Adipocyte (in vitro differentiated cells): ENCODE measurements around the gene PDE4DIP.
"Not testable (repeated sequence)": the region's sequence is repeated elsewhere in the genome, so short reads cannot be mapped to it uniquely, and the experiment has no call there.

Experiments used
- DNase-seq: peaks from one replicate; pipeline ENCODE4 v3.0.0-alpha.2; 2015; ENCODE audit warnings: low read depth
- H3K27me3 ChIP-seq: replicated peaks from 2 replicates; pipeline ENCODE4 v1.7.0; 2013; ENCODE audit warnings: mild to moderate bottlenecking, low read length, moderate library complexity; ENCODE audit not compliant: control insufficient read depth, insufficient read depth
- H3K36me3 ChIP-seq: 2 replicates; pipeline ENCODE4 v1.7.0; 2013; ENCODE audit warnings: low read length, mild to moderate bottlenecking, moderate library complexity; ENCODE audit not compliant: control insufficient read depth, insufficient read depth, severe bottlenecking
- H3K4me1 ChIP-seq: 2 replicates; pipeline ENCODE4 v1.7.0; 2013; ENCODE audit warnings: mild to moderate bottlenecking, low read length, moderate library complexity; ENCODE audit not compliant: control insufficient read depth, insufficient read depth
- H3K4me3 ChIP-seq: 2 replicates; pipeline ENCODE4 v1.7.0; 2013; ENCODE audit warnings: mild to moderate bottlenecking, low read length, moderate library complexity
- H3K9ac ChIP-seq: 2 replicates; pipeline ENCODE4 v1.7.0; 2013; ENCODE audit warnings: mild to moderate bottlenecking, low read length, moderate library complexity
- H3K9me3 ChIP-seq: 2 replicates; pipeline ENCODE4 v1.7.0; 2013; ENCODE audit warnings: mild to moderate bottlenecking, low read length, moderate library complexity; ENCODE audit not compliant: control insufficient read depth

PDE4DIP gene

GRCh38 chr1:148844220-148844619, at the start of gene PDE4DIP:
TSS of gene PDE4DIP (plus strand) at chr1:148844428. CDS start at chr1:148844775, 347 bp downstream.
- not testable (repeated sequence) for H3K4me3 ChIP-seq, DNase-seq

GRCh38 chr1:148808268-148808928, 35.8 kb upstream of the PDE4DIP start:
- H3K27me3 ChIP-seq, H3K4me1 ChIP-seq, DNase-seq, H3K9ac ChIP-seq, H3K4me3 ChIP-seq, H3K36me3 ChIP-seq, H3K9me3 ChIP-seq: not testable (repeated sequence)

More at GRCh38 chr1:148844220-148844619, at the start of gene PDE4DIP:
- H3K9me3 ChIP-seq, H3K27me3 ChIP-seq, H3K4me1 ChIP-seq, H3K36me3 ChIP-seq, H3K9ac ChIP-seq: not testable (repeated sequence)

GRCh38 chr1:148808929-148809283, 35.3 kb upstream of the PDE4DIP start:
- not testable (repeated sequence) for H3K4me1 ChIP-seq, H3K27me3 ChIP-seq, H3K9me3 ChIP-seq, H3K36me3 ChIP-seq, H3K9ac ChIP-seq, H3K4me3 ChIP-seq, DNase-seq

- not testable (repeated sequence) for H3K4me1 ChIP-seq, H3K9me3 ChIP-seq, H3K36me3 ChIP-seq, H3K9ac ChIP-seq, H3K4me3 ChIP-seq, DNase-seq, H3K27me3 ChIP-seq
Observed at GRCh38 chr1:148822180-148822579, 22.0 kb upstream of the PDE4DIP start.

- not testable (repeated sequence) for H3K9ac ChIP-seq, H3K36me3 ChIP-seq, H3K4me1 ChIP-seq, H3K4me3 ChIP-seq, DNase-seq, H3K9me3 ChIP-seq, H3K27me3 ChIP-seq
Observed at GRCh38 chr1:148823822-148824221, 20.4 kb upstream of the PDE4DIP start.

GRCh38 chr1:148825029-148825428, 19.2 kb upstream of the PDE4DIP start:
- not testable (repeated sequence) for H3K9ac ChIP-seq

GRCh38 chr1:148828531-148828930, 15.7 kb upstream of the PDE4DIP start:
- H3K9ac ChIP-seq, H3K27me3 ChIP-seq, H3K4me3 ChIP-seq, H3K9me3 ChIP-seq, H3K4me1 ChIP-seq, H3K36me3 ChIP-seq, DNase-seq: not testable (repeated sequence)

More at GRCh38 chr1:148825029-148825428, 19.2 kb upstream of the PDE4DIP start:
- not testable (repeated sequence) for H3K27me3 ChIP-seq, H3K4me3 ChIP-seq, H3K36me3 ChIP-seq, DNase-seq, H3K9me3 ChIP-seq, H3K4me1 ChIP-seq

GRCh38 chr1:148828962-148829361, 15.3 kb upstream of the PDE4DIP start:
- not testable (repeated sequence) for H3K9ac ChIP-seq, DNase-seq, H3K27me3 ChIP-seq, H3K4me3 ChIP-seq, H3K9me3 ChIP-seq, H3K4me1 ChIP-seq, H3K36me3 ChIP-seq

- not testable (repeated sequence) for H3K4me3 ChIP-seq, H3K9me3 ChIP-seq, H3K36me3 ChIP-seq, H3K9ac ChIP-seq, H3K27me3 ChIP-seq, H3K4me1 ChIP-seq, DNase-seq
Observed at GRCh38 chr1:148829365-148829764, 14.9 kb upstream of the PDE4DIP start.

- not testable (repeated sequence) for H3K36me3 ChIP-seq, H3K4me1 ChIP-seq, H3K27me3 ChIP-seq, H3K4me3 ChIP-seq, H3K9ac ChIP-seq, DNase-seq, H3K9me3 ChIP-seq
Observed at GRCh38 chr1:148841262-148841661, 3.0 kb upstream of the PDE4DIP start.

- not testable (repeated sequence) for H3K36me3 ChIP-seq, DNase-seq, H3K9ac ChIP-seq, H3K9me3 ChIP-seq, H3K4me3 ChIP-seq, H3K4me1 ChIP-seq, H3K27me3 ChIP-seq
Observed at GRCh38 chr1:148844651-148845050, 423 bp downstream of the PDE4DIP start.

GRCh38 chr1:148845068-148845467, 840 bp downstream of the PDE4DIP start:
- H3K4me3 ChIP-seq, DNase-seq, H3K27me3 ChIP-seq, H3K36me3 ChIP-seq, H3K4me1 ChIP-seq, H3K9ac ChIP-seq, H3K9me3 ChIP-seq: not testable (repeated sequence)
